ENCODE measurements around the gene ARHGAP24. TPM values are rescaled to one million over a fixed set of nuclear protein-coding genes. Genes with fewer than 3 reads are reported as not detected.

The ARHGAP24 gene
- total RNA-seq, 1 donor from 2014 or later, result not detected

- intact Hi-C loops (cut with micrococcal nuclease), result no loop called here
Measured at GRCh38 chr4:85773372-85773771, 298.4 kb downstream of the ARHGAP24 start.

- intact Hi-C loops (cut with micrococcal nuclease), result no loop called here
Measured at GRCh38 chr4:85774000-85774399, 299.1 kb downstream of the ARHGAP24 start.

DNA sequence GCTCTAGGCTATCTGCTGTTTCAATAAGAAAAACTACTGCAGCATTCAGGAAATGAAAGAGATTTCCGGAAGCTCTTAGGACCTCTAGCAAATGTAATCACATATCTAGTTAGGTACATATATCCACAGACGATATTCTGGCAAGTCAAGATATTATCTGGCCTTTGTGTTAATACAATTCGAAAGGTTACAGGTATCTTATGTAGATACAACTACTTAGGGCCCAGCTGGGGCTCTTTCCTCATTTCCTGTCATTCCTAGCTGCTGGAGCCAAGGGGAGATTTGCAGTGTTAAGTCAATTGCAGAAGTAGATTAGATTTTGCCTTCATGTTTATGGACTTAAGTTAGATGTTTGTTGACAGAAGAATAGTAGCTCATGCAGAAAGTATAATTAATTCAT lies 299.5 kb downstream of the ARHGAP24 start:
- intact Hi-C loops (cut with micrococcal nuclease), result no loop called here

DNA sequence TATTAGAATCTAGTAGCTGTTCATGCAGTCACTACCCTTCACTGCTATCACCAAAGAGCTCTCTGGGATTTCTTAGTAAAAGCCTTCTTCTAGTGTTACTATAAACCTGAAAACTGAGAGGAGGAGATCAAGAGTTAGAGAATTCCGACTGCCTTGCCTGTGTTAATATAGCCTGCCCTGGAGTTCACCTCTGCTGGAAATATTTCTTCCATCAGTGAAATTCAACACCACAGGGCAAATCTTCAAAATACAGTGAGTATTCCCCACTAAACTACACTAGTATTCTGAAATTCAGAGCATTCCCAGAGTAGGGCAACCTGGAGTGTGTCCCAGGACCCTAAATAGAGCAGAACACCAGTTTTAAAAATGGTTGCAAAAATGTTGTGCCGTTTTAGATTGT lies 301.1 kb downstream of the ARHGAP24 start:
- intact Hi-C loops (cut with micrococcal nuclease), result no loop called here

- intact Hi-C loops (cut with micrococcal nuclease), result no loop called here
Measured at GRCh38 chr4:85776579-85776978, 301.6 kb downstream of the ARHGAP24 start.

DNA sequence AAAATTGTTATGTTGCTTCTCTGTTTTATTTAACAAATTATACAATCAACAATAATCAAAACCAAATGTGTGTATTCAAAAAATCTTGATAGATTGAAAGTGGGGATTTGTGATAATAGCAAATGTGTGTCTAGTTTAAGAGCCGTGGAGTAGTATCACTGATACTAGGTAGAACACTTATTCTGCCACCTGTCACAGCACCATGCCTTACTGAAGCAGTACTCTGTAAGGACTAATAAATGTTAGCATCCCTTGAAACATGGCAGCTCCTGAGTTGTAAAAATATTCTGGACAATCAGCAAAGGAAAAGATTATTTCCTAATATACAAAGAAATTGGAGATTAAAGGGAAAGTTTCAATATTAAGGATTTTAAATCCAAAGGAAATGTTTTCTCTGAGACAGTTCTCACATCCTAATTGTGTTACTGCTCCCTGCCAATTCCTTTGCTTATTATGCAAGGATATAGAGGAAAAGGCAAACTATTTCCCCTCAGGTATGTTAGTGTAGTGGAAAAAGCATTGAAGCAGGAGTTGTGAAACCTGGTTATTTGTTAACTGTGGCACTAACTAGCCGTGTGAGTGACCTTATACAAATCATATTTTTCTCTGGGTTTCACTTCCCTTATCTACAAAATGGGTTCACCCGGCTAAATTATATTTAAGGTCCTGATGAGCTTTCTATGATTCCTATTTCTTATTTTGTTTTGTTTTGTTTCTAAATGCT lies 303.1 kb downstream of the ARHGAP24 start:
- intact Hi-C loops (cut with micrococcal nuclease), result no loop called here

DNA sequence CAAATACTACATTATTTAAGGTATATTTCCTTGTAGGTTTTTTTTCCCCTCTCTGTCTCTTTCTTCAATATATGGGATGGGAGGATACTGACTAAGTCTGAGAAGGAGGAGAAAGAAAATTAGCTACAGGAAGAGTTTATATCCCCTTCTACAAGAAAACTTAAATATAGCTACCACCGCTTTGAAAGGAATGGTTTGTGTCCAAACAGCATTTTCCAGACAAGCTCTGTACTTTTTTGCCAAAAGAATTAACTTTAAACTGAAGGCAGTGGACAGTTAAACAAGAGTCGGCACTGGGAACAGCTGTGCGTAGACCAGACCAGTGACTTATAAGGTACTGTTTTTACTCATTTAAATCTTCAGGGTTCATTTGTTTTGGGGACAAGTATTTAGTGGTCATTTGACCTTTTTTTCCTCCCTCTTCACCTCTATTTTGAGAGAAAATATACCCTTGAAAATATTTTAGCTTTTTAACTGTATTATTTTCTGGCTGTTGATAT lies 303.7 kb downstream of the ARHGAP24 start:
- intact Hi-C loops (cut with micrococcal nuclease), result no loop called here

DNA sequence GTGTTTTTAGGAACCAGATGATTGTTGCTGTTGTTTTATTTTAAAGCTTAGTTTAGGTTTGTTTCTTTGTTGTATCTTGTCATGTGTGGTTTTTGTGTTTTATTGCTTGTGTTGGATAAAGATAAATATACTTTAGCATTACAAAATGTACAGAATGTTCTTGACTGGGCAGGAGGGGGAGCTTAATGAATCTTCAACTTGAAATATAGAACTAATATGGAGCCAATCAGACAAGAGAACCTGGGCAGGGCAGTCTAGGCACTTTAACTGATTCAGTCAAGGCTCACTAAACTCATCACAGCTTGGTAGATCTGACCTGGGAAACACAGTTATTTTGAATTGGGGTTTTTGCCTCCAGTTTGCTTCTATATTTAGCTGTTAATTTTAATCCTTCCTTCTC lies 304.2 kb downstream of the ARHGAP24 start:
- intact Hi-C loops (cut with micrococcal nuclease), result no loop called here

DNA sequence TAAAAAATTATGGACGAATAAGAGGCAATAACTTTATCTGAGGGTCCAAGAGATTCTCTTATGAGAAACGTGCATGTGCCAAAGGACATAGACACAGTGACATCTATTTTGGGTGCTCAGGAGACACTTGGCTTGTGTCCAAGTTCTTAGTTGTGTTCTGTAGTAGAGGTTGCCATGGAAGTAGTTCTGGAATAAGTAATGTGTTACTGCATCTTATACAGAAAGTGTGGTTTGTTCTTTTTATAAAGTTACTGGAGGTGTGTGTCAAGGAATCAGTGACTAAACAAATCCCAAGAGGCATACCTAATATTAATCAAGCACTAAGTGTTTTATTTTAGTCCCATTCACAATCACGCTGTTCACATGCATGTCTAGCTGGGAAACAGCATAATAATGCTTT lies 305.7 kb downstream of the ARHGAP24 start:
- intact Hi-C loops (cut with micrococcal nuclease), result no loop called here

DNA sequence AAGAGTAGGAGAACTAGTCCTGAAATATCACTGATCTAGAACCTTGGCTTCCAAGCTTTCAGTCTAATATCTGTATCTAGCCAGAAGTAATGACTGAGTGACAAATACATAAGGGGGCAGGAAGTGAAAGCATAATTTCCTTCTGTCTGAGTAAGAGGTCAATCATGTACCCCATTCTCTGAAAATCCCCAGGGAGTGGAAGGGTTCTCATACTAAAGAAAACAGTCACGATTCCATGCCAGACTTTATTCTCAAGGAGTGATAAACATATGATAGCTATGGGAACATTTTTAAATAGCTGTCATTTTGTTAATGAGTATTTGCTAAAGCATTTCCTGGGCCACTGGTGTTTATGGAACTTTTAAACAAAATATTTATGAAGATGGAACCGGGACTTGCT lies 308.5 kb downstream of the ARHGAP24 start:
- intact Hi-C loops (cut with micrococcal nuclease), result no loop called here

DNA sequence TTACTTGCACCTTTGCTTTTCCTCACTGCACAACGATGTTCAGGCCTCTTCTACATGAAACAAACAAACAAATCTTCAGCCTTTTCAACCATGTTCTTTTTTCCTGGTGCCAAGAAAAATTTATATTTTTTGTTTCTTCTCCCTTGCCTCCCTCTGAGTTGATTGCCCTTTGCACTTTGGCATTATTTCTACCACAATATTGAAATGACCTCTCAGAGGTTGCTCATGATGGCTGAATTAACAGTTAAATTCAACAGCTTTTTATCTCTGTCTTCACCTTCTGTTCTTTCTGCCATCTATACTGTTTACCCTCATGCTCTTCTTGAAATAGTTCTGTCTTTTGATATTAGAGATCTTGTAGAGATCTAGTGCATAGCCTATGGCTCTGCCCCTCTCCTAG lies 308.9 kb downstream of the ARHGAP24 start:
- intact Hi-C loops (cut with micrococcal nuclease), result no loop called here

GRCh38 chr4:85784348-85784747 lies 309.4 kb downstream of the ARHGAP24 start:
- intact Hi-C loops (cut with micrococcal nuclease), result no loop called here

DNA sequence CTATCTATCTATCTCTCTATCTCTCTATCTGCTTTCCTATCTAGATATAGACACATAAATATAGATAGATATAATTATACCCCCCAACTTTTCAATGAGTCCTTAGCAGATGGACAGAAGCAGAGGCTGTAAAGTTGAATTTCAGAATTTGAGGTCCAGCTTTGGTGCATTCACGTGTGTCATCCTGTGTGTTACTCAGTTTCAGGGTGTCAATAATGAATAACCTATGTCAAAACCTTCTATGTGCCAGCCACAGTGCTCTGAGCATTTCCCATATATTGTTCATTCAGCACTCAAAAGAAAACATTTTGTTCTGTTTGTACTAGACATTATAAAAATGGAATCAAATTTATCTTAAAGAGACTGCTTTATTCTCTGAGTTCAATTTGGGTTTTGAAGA lies 310.0 kb downstream of the ARHGAP24 start:
- intact Hi-C loops (cut with micrococcal nuclease), result no loop called here

DNA sequence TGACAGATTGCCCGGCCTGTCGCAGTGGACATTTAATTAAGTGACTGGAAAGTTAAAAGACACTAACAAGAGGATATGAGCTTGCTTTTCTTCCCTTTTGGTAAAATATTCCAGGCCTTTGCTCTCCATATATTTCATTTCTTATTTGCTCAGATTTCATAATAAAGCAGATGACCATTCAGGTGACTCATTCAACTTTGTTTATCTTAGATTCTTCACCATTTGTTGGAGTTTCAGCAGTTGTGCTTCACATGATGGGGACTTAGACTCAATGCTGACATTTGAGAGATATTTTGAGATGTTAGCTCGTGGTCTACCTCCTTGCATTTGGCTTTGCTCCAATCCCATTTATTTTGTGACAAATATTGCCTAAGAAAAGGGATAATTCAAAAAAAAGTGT lies 312.2 kb downstream of the ARHGAP24 start:
- intact Hi-C loops (cut with micrococcal nuclease), result no loop called here

DNA sequence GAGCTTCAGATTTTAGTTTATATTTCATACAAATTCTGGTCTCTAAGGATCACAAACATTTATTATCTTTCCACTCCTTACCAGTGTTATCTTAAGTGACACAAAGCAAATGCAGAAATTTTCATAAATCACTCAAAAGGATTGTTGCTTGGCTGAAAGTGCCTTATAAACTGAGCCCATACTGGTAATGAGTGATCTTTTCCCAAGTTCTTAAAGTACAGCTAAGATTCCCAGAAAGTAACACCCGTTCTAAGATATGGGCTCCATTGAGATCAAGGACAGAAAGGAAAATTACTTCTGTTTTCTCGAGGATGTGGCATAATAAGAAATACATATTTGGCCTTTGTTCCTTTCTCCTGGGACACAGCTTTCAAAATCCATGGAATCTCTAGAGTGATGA lies 313.7 kb downstream of the ARHGAP24 start:
- intact Hi-C loops (cut with micrococcal nuclease), result no loop called here

DNA sequence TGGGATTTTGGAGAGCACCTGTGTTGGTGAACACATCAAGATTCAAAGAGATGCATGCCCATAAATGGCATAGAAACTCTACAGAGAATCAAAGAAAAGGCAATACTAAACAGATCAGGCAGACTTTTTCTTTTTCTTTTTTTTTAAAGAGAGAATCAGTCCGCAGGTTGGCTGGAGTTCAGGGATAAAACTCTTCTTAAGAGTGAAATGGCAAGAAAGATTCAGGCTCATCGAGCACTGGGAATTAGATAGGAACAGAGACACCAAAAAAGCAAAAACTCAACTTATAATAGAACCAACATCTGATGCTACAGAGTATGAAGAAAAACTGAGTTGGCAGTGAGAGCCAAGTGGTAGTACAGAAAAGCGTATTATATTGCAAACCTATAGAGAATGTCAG lies 314.3 kb downstream of the ARHGAP24 start:
- intact Hi-C loops (cut with micrococcal nuclease), result no loop called here

GRCh38 chr4:85790582-85790981 lies 315.6 kb downstream of the ARHGAP24 start:
- intact Hi-C loops (cut with micrococcal nuclease), result no loop called here

DNA sequence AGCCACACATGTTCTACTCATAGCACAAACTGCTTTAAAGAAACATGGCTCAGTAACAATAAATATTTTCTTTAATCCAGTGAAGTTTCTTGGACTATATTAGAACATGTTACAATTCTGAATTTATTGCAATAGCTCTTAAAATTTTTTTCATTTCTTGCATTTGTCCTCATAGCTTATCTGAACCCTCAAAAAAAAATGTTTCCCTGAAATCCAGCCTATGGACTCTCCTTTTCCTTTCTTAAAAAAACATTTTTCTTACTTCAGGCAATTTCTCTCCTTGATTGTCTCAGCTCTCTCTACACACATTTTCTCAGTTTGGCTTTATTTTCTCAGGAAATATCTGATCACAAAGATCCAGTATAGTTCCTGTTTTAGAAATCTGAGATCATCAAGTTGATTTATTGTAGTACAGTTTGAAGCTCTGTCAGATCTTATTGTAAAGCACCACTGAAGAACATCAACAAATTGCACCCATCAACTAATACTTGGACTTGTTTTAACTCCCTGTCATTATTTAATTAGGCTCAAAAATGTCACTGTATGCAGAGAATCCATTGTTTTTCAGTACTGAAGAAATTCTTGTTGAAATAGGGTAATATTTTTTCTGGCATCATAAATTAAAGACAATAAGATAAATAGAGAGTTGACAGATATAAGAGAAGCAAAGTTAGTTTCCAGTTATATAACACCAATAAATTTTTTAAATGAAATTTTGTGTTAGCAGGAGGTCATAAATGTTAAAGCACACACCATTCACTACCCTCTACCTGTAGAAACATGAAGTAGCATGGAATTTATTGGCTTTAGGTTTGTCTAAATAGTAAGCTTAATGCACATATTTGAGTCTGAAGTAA lies 317.7 kb downstream of the ARHGAP24 start:
- intact Hi-C loops (cut with micrococcal nuclease), result no loop called here

DNA sequence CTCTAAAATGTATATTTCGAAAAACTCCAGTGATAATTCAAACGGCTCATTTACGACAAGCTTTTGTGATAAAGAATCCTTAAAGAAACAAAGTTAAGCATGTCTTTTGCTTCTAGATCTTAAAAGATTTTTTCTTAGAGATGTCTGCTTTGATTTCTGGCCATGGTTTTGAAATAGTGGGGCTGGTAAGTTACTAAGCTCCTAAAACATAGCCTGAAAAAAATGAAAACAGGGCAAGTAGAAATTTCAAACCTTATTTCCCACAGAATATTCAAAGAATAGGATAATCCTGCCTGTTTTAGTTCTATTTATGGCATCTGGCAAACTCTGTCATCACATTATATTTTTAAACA lies 318.3 kb downstream of the ARHGAP24 start:
- intact Hi-C loops (cut with micrococcal nuclease), result no loop called here

GRCh38 chr4:85798012-85798770 lies 323.2 kb downstream of the ARHGAP24 start:
- intact Hi-C loops (cut with micrococcal nuclease), result no loop called here

- intact Hi-C loops (cut with micrococcal nuclease), result no loop called here
Measured at GRCh38 chr4:85803856-85804255, 328.9 kb downstream of the ARHGAP24 start.

DNA sequence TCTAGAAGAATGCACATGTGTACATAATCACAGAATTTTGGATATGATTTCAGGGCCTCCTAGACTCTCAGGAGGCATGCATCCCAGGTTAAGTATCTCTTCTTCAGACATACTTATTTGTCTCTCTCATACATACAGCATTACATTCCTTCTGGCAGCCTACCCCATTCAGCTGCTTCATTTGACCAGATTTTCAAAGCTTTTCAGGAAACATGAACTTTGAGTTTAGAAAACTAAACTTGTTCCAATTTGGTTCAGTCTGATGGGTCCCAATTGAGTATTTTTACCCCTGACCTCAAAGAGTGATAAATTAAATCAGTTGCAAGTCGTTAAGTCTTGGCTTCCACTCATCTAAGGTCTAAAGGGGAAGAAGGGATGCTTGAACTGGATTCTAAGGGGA lies 330.9 kb downstream of the ARHGAP24 start:
- intact Hi-C loops (cut with micrococcal nuclease), result no loop called here

All from T-helper 1 cell treated with Interleukin-12 subunit alpha and Interleukin-12 subunit beta and Interleukin-4 antibody, amounts not matched to agents 30 ng/mL and 1 ng/mL, for 36 hours (primary cell).